ENCODE data around the gene LMF1.

- TF ChIP-seq CTCF (conservative IDR thresholded peaks at IDR 0.05; ENCODE audit: low read length) (no peak), EZH2phosphoT487 (IDR thresholded peaks at IDR 0.05; ENCODE audit: borderline replicate concordance, low read depth, low read length) (no peak)
Measured at GRCh38 chr16:991773-992172, 21.0 kb upstream of the LMF1 start.

All from OCI-LY7 (cell line).